Dermis blood vessel endothelial cell (primary cell): ENCODE results near the gene THSD7B. TPM values are rescaled to one million over a fixed set of nuclear protein-coding genes. Genes with fewer than 3 reads are reported as not detected.
"Not testable (repeated sequence)": the region's sequence is repeated elsewhere in the genome, so short reads cannot be mapped to it uniquely, and the experiment has no call there.

Experiments
- DNase-seq: peaks from one replicate; pipeline ENCODE4 v3.0.0; 2010
- total RNA-seq: library from RNA; depleted of rRNA; stranded (reverse); fragments of >200 nt; gene quantifications from 2 replicates; pipeline ENCODE4 v1.2.3, GENCODE V29; 2014

THSD7B gene
- total RNA-seq, 1 donor from 2014 or later: under 0.01 TPM

- no peak for DNase-seq
Observed at GRCh38 chr2:137420744-137421143, 655.4 kb downstream of the THSD7B start.

GRCh38 chr2:137435162-137435561 lies 669.8 kb downstream of the THSD7B start:
- DNase-seq: no peak

GRCh38 chr2:137437386-137437785 lies 672.0 kb downstream of the THSD7B start:
- DNase-seq: no peak

- no peak for DNase-seq
Observed at GRCh38 chr2:137444970-137445369, 679.6 kb downstream of the THSD7B start.

- DNase-seq: no peak
Observed at GRCh38 chr2:137449454-137449853, 684.1 kb downstream of the THSD7B start.

- no peak for DNase-seq
Observed at GRCh38 chr2:137454886-137455285, 689.5 kb downstream of the THSD7B start.

- peak; percentile 5 for DNase-seq
Observed at GRCh38 chr2:137467246-137467862, 702.0 kb downstream of the THSD7B start.

- no peak for DNase-seq
Observed at GRCh38 chr2:137493261-137493660, 727.9 kb downstream of the THSD7B start.

- DNase-seq: no peak
Observed at GRCh38 chr2:137500599-137500998, 735.3 kb downstream of the THSD7B start.

- no peak for DNase-seq
Observed at GRCh38 chr2:137507237-137507636, 741.9 kb downstream of the THSD7B start.

GRCh38 chr2:137508739-137509384 lies 743.5 kb downstream of the THSD7B start:
- DNase-seq: no peak

GRCh38 chr2:137511526-137511925 lies 746.2 kb downstream of the THSD7B start:
- DNase-seq: no peak

GRCh38 chr2:137521653-137522619 lies 756.6 kb downstream of the THSD7B start:
- no peak for DNase-seq

GRCh38 chr2:137522620-137523011 lies 757.3 kb downstream of the THSD7B start:
- DNase-seq: no peak

- DNase-seq: no peak
Observed at GRCh38 chr2:137523931-137524330, 758.6 kb downstream of the THSD7B start.

GRCh38 chr2:137525132-137525531 lies 759.8 kb downstream of the THSD7B start:
- no peak for DNase-seq

- no peak for DNase-seq
Observed at GRCh38 chr2:137525641-137526190, 760.4 kb downstream of the THSD7B start.

- no peak for DNase-seq
Observed at GRCh38 chr2:137535897-137536296, 770.6 kb downstream of the THSD7B start.

GRCh38 chr2:137539336-137539735 lies 774.0 kb downstream of the THSD7B start:
- no peak for DNase-seq

GRCh38 chr2:137547842-137548241 lies 782.5 kb downstream of the THSD7B start:
- no peak for DNase-seq

- DNase-seq: no peak
Observed at GRCh38 chr2:137566387-137566786, 801.0 kb downstream of the THSD7B start.

- no peak for DNase-seq
Observed at GRCh38 chr2:137570484-137570883, 805.1 kb downstream of the THSD7B start.

- DNase-seq: not testable (repeated sequence)
Observed at GRCh38 chr2:137587834-137588233, 822.5 kb downstream of the THSD7B start.
